NB4 (cell line): Measurements from ENCODE around the gene EMC7.

Experiments used
- POLR2A ChIP-seq: IDR thresholded peaks from 2 replicates; pipeline ENCODE4 v1.6.1; 2011; ENCODE audit warnings: mild to moderate bottlenecking; ENCODE audit not compliant: insufficient read length; ENCODE audit errors: extremely low read depth
- TF ChIP-seq, protein P1 (sequence below): IDR thresholded peaks from one replicate; pipeline ENCODE4 v1.5.1; 2012; ENCODE audit warnings: low read depth, low read length

DNA sequence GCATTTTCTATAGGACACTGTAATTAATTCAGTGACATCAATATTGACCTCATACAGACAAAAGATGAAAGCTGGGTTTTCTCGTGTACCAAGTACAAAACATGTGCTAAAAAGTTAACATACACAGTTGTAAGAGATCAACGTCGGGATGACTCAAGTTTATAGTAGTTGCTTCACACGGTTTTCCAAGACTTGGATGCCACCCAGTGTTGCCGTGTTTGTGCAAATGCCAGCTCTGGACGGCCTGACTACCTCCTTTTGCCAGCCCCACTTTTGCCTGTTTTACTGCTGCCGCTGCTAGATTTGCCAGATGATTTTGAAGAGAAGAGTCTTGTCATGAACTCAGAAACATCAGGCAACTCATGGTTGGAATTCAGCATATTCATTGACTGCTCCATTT is 17.6 kb downstream of the EMC7 start:
- TF ChIP-seq, protein P1, sequence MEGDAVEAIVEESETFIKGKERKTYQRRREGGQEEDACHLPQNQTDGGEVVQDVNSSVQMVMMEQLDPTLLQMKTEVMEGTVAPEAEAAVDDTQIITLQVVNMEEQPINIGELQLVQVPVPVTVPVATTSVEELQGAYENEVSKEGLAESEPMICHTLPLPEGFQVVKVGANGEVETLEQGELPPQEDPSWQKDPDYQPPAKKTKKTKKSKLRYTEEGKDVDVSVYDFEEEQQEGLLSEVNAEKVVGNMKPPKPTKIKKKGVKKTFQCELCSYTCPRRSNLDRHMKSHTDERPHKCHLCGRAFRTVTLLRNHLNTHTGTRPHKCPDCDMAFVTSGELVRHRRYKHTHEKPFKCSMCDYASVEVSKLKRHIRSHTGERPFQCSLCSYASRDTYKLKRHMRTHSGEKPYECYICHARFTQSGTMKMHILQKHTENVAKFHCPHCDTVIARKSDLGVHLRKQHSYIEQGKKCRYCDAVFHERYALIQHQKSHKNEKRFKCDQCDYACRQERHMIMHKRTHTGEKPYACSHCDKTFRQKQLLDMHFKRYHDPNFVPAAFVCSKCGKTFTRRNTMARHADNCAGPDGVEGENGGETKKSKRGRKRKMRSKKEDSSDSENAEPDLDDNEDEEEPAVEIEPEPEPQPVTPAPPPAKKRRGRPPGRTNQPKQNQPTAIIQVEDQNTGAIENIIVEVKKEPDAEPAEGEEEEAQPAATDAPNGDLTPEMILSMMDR = no peak
- no peak for TF ChIP-seq POLR2A
